ENCODE measurements around the gene RASL10B. TPM values are rescaled to one million over a fixed set of nuclear protein-coding genes. Genes with fewer than 3 reads are reported as not detected.
"Not testable (repeated sequence)": the region's sequence is repeated elsewhere in the genome, so short reads cannot be mapped to it uniquely, and the experiment has no call there.

RASL10B gene
- total and polyA plus RNA-seq, 10 of the 15 experiments (the other 5 are each of a cell fraction or from before 2014, with no cell fraction given), result not detected

GRCh38 chr17:35701491-35701890 is 29.9 kb upstream of the RASL10B start (continued):
- TF ChIP-seq, protein P1, sequence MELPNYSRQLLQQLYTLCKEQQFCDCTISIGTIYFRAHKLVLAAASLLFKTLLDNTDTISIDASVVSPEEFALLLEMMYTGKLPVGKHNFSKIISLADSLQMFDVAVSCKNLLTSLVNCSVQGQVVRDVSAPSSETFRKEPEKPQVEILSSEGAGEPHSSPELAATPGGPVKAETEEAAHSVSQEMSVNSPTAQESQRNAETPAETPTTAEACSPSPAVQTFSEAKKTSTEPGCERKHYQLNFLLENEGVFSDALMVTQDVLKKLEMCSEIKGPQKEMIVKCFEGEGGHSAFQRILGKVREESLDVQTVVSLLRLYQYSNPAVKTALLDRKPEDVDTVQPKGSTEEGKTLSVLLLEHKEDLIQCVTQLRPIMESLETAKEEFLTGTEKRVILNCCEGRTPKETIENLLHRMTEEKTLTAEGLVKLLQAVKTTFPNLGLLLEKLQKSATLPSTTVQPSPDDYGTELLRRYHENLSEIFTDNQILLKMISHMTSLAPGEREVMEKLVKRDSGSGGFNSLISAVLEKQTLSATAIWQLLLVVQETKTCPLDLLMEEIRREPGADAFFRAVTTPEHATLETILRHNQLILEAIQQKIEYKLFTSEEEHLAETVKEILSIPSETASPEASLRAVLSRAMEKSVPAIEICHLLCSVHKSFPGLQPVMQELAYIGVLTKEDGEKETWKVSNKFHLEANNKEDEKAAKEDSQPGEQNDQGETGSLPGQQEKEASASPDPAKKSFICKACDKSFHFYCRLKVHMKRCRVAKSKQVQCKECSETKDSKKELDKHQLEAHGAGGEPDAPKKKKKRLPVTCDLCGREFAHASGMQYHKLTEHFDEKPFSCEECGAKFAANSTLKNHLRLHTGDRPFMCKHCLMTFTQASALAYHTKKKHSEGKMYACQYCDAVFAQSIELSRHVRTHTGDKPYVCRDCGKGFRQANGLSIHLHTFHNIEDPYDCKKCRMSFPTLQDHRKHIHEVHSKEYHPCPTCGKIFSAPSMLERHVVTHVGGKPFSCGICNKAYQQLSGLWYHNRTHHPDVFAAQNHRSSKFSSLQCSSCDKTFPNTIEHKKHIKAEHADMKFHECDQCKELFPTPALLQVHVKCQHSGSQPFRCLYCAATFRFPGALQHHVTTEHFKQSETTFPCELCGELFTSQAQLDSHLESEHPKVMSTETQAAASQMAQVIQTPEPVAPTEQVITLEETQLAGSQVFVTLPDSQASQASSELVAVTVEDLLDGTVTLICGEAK (IDR thresholded peaks at IDR 0.05; ENCODE audit: borderline replicate concordance), result no peak

- H2AFZ ChIP-seq (ENCODE audit: control insufficient read depth, low read depth, low read length); intact Hi-C loops (cut with micrococcal nuclease; ENCODE audit: unreplicated experiment); POLR2A ChIA-PET; H3K4me1 ChIP-seq (ENCODE audit: control insufficient read depth, insufficient read depth, low read length); H3K4me3 ChIP-seq; H3K27ac ChIP-seq (ENCODE audit: control insufficient read depth, insufficient read depth); ATAC-seq; DNase-seq (ENCODE audit: low read depth, low spot score); H3K27me3 ChIP-seq (replicated peaks in 1 of 2; ENCODE audit: control insufficient read depth in 2 of 2, insufficient read depth in 2 of 2, low read length in 1 of 2); H3K36me3 ChIP-seq (ENCODE audit: control insufficient read depth in 2 of 2, insufficient read depth in 2 of 2, low read length in 1 of 2); H3K79me2 ChIP-seq (ENCODE audit: control insufficient read depth, insufficient read depth, low read length); BruUV-seq (replicated peaks); FAIRE-seq; H3K9ac ChIP-seq (ENCODE audit: control insufficient read depth, insufficient read depth, low read length); RAD21 ChIA-PET (ENCODE audit: unreplicated experiment); H3K4me2 ChIP-seq (ENCODE audit: control insufficient read depth, insufficient read depth); in situ Hi-C loops (cut with MboI); SMC1A ChIA-PET (ENCODE audit: uncharacterized antibody, unreplicated experiment); H4K20me1 ChIP-seq (ENCODE audit: control insufficient read depth, insufficient read depth); H3K9me3 ChIP-seq (replicated peaks; ENCODE audit: control insufficient read depth, insufficient read depth, low read length): not testable (repeated sequence)
- WGBS (ENCODE audit: insufficient coverage, insufficient replicate concordance, low lambda C conversion rate, missing lambda C conversion rate), result 98% methylated on average over 2 of the region's 2 CpGs
- CTCF ChIA-PET, result interaction anchor here (1.0 kb wide), 1 partner anchor 90 kb away, joined by 3 read pairs; no protein-coding TSS in a partner anchor
These were observed 28.1 kb upstream of the RASL10B start for GRCh38 chr17:35703308-35703707.

Measured in GM12878 (cell line).